Measurements from ENCODE around the gene NOD1. TPM values are rescaled to one million over a fixed set of nuclear protein-coding genes. Genes with fewer than 3 reads are reported as not detected.
"Not testable (repeated sequence)": the region's sequence is repeated elsewhere in the genome, so short reads cannot be mapped to it uniquely, and the experiment has no call there.

NOD1 gene
- polyA plus RNA-seq, 3 donors from 2014 or later = 5.7 to 9.9 (median 7.4) TPM

DNA sequence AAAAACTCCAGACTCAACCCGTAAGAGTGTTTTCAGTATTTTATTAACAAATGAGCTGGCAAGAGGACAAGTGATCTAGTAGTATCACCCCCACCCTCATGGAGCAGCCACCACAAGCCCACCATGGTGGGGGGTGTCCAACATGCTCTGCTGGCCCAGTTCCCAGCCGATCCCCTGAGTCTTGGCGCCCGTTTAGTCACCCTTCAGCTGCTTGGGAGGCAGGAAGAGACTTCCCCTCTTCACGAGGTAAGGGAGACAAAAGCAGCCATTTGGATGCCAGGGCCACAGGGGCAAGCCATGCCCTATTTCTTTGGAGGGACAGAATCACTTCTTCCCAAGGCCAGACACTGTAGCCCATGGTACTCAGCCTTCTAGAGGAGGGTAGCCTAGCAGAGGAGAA, 54.1 kb downstream of the NOD1 start:
- no peak for DNase-seq
- Mint-ChIP-seq H3K4me1 (peaks cover 24 to 28% of the 10 kb centered on the region in 2 donors), H3K9me3 (no peaks in the 10 kb centered on the region), H3K27me3 (ENCODE audit: low read depth in 3 of 3) (peaks cover 0 to 1% (median 0%) of the 10 kb centered on the region in 3 donors), H3K4me3 (peak overlapping the region in 1 of 5 donors; percentile 1), H3K27ac (peak overlapping the region in 5 of 6 donors; percentile 19 to 78 (median 66)), H3K36me3 (peaks cover 4 to 41% (median 27%) of the 10 kb centered on the region in 3 donors)

- no peak for DNase-seq
- peaks cover 0 to 1% (median 0%) of the 10 kb centered on the region in 3 donors for H3K27me3 Mint-ChIP-seq (ENCODE audit: low read depth in 3 of 3)
- H3K36me3 Mint-ChIP-seq = peaks cover 0 to 36% (median 27%) of the 10 kb centered on the region in 3 donors
- H3K9me3 Mint-ChIP-seq = no peaks in the 10 kb centered on the region
- peaks cover 24 to 28% of the 10 kb centered on the region in 2 donors for H3K4me1 Mint-ChIP-seq
- peak overlapping the region; percentile 8 to 78 (median 46) for H3K27ac Mint-ChIP-seq
- H3K4me3 Mint-ChIP-seq = peak overlapping the region; percentile 1 to 35 (median 22)
Observed at GRCh38 chr7:30423788-30424505, 54.6 kb downstream of the NOD1 start.

DNA sequence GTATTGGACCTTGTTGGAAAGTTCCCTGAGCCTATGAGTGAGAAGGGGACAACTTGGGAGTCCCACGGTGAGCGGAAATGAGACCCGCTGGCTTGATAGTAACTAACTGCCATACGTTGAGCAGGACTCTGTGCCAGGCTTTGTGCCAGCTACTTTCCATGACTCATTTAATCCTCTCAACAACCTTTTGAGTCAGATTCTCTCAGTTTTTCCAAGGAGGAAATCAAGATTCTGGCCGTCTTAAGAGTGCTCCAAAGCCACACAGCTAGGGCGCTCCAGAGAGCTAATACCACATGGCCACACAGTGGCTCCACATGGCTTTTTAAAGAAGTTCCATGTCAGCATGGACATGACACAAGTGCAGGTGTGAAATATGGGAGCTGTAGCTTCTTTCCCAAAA, 55.7 kb downstream of the NOD1 start:
- Mint-ChIP-seq H3K4me3 (no peak overlapping the region), H3K27ac (peak overlapping the region in 1 of 6 donors; percentile 29)

GRCh38 chr7:30421647-30422196, 56.9 kb downstream of the NOD1 start:
- Mint-ChIP-seq H3K4me3 (no peak overlapping the region), H3K36me3 (peaks cover 0 to 22% (median 17%) of the 10 kb centered on the region in 3 donors), H3K27me3 (ENCODE audit: low read depth in 3 of 3) (peaks cover 0 to 1% (median 0%) of the 10 kb centered on the region in 3 donors), H3K27ac (no peak overlapping the region), H3K9me3 (no peaks in the 10 kb centered on the region), H3K4me1 (peaks cover 23 to 28% of the 10 kb centered on the region in 2 donors)
- no peak for DNase-seq

More for the DNA sequence above, 55.7 kb downstream of the NOD1 start:
- H3K4me1 Mint-ChIP-seq = peaks cover 24 to 28% of the 10 kb centered on the region in 2 donors
- no peak for DNase-seq
- H3K27me3 Mint-ChIP-seq (ENCODE audit: low read depth in 3 of 3) = peaks cover 0 to 1% (median 0%) of the 10 kb centered on the region in 3 donors
- H3K36me3 Mint-ChIP-seq = peaks cover 0 to 29% (median 18%) of the 10 kb centered on the region in 3 donors
- H3K9me3 Mint-ChIP-seq = no peaks in the 10 kb centered on the region

DNA sequence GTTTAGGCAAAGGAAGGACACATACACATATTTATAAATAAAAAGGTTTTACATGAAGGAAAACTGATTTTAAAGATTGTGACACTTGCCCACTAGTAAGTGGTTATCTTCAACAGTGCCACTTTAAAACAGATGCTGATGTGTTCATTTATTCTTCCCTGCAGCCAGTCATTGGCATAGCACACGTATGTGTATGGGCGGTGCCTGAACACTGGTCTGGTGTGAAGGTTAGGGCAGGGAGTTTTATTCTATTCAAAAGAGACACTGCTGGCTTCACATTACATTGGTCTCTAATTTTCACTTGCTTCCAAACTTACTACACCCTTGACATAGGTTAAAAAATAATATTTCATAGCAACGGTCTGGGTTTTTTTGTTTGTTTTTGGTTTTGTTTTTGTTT, 57.9 kb downstream of the NOD1 start:
- Mint-ChIP-seq H3K36me3 (peaks cover 0 to 13% (median 11%) of the 10 kb centered on the region in 3 donors), H3K27me3 (ENCODE audit: low read depth in 3 of 3) (peaks cover 0 to 1% (median 0%) of the 10 kb centered on the region in 3 donors), H3K4me1 (peaks cover 21 to 28% of the 10 kb centered on the region in 2 donors), H3K4me3 (no peak overlapping the region), H3K9me3 (no peaks in the 10 kb centered on the region), H3K27ac (no peak overlapping the region)
- DNase-seq = no peak

- peaks cover 0 to 11% (median 7%) of the 10 kb centered on the region in 3 donors for H3K36me3 Mint-ChIP-seq
- H3K4me3 Mint-ChIP-seq; H3K27ac Mint-ChIP-seq; H3K27me3 Mint-ChIP-seq (ENCODE audit: low read depth in 3 of 3); H3K9me3 Mint-ChIP-seq; DNase-seq: not testable (repeated sequence)
- H3K4me1 Mint-ChIP-seq = peaks cover 21 to 27% of the 10 kb centered on the region in 2 donors
Observed at GRCh38 chr7:30420080-30420479, 58.5 kb downstream of the NOD1 start.

- H3K9me3 Mint-ChIP-seq = no peaks in the 10 kb centered on the region
- H3K4me3 Mint-ChIP-seq = no peak overlapping the region
- no peaks in the 10 kb centered on the region for H3K4me1 Mint-ChIP-seq
- no peak for DNase-seq
- peaks cover 0 to 7% (median 0%) of the 10 kb centered on the region in 3 donors for H3K36me3 Mint-ChIP-seq
- H3K27ac Mint-ChIP-seq = no peak overlapping the region
- no peaks in the 10 kb centered on the region for H3K27me3 Mint-ChIP-seq (ENCODE audit: low read depth in 3 of 3)
Observed at GRCh38 chr7:30413864-30414263, 64.7 kb downstream of the NOD1 start.

- no peaks in the 10 kb centered on the region for H3K4me1 Mint-ChIP-seq
- no peak overlapping the region for H3K4me3 Mint-ChIP-seq
- no peaks in the 10 kb centered on the region for H3K9me3 Mint-ChIP-seq
- H3K27me3 Mint-ChIP-seq (ENCODE audit: low read depth in 3 of 3) = no peaks in the 10 kb centered on the region
- peaks cover 0 to 15% (median 0%) of the 10 kb centered on the region in 3 donors for H3K36me3 Mint-ChIP-seq
- no peak overlapping the region for H3K27ac Mint-ChIP-seq
- DNase-seq = peak; percentile 36 to 48 (median 38)
Observed at GRCh38 chr7:30412782-30413504, 65.6 kb downstream of the NOD1 start.

GRCh38 chr7:30411897-30412296, 66.7 kb downstream of the NOD1 start:
- Mint-ChIP-seq H3K36me3 (peaks cover 0 to 16% (median 0%) of the 10 kb centered on the region in 3 donors), H3K9me3 (no peaks in the 10 kb centered on the region), H3K4me1 (no peaks in the 10 kb centered on the region), H3K4me3 (no peak overlapping the region), H3K27me3 (ENCODE audit: low read depth in 3 of 3) (no peaks in the 10 kb centered on the region), H3K27ac (no peak overlapping the region)
- DNase-seq = no peak

- Mint-ChIP-seq H3K4me3 (no peak overlapping the region), H3K36me3 (peaks cover 0 to 16% (median 5%) of the 10 kb centered on the region in 3 donors), H3K4me1 (no peaks in the 10 kb centered on the region), H3K9me3 (no peaks in the 10 kb centered on the region), H3K27me3 (ENCODE audit: low read depth in 3 of 3) (no peaks in the 10 kb centered on the region), H3K27ac (no peak overlapping the region)
- no peak for DNase-seq
Observed at GRCh38 chr7:30411173-30411572, 67.4 kb downstream of the NOD1 start.

- Mint-ChIP-seq H3K4me3 (no peak overlapping the region), H3K9me3 (no peaks in the 10 kb centered on the region), H3K27me3 (ENCODE audit: low read depth in 3 of 3) (no peaks in the 10 kb centered on the region), H3K36me3 (peaks cover 11 to 25% (median 17%) of the 10 kb centered on the region in 3 donors), H3K27ac (peak overlapping the region in 1 of 6 donors; percentile 4), H3K4me1 (no peaks in the 10 kb centered on the region)
- DNase-seq = no peak
Observed at GRCh38 chr7:30406664-30407425, 71.7 kb downstream of the NOD1 start.

DNA sequence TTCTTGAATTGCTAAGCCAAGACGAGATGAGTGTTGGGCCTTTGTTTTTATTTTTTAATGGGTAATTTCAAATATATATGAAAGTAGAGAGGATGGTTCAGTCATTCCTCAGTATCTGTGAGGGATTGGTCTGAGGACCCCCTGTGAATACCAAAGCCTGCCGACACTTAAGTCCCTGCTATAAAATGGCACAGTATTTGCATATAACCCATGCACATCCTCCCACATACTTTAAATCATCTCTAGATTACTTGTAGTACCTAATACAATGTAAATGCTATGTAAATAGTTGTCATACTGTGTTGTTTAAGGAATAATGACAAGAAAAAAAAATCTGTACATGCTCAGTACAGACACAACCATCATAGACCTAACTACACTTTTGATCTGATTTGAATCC, 73.4 kb downstream of the NOD1 start:
- Mint-ChIP-seq H3K36me3 (peaks cover 11 to 25% (median 17%) of the 10 kb centered on the region in 3 donors), H3K4me3 (no peak overlapping the region), H3K9me3 (no peaks in the 10 kb centered on the region), H3K4me1 (no peaks in the 10 kb centered on the region), H3K27me3 (ENCODE audit: low read depth in 3 of 3) (no peaks in the 10 kb centered on the region), H3K27ac (no peak overlapping the region)
- DNase-seq = no peak

GRCh38 chr7:30403477-30403876, 75.1 kb downstream of the NOD1 start:
- Mint-ChIP-seq H3K4me1 (no peaks in the 10 kb centered on the region), H3K4me3 (no peak overlapping the region), H3K27ac (no peak overlapping the region), H3K27me3 (ENCODE audit: low read depth in 3 of 3) (no peaks in the 10 kb centered on the region), H3K9me3 (no peaks in the 10 kb centered on the region), H3K36me3 (peaks cover 14 to 21% (median 18%) of the 10 kb centered on the region in 3 donors)
- DNase-seq = no peak

Measured in immature natural killer cell (primary cell).